Measurements from ENCODE around the gene MEGF6. TPM values are rescaled to one million over a fixed set of nuclear protein-coding genes. Genes with fewer than 3 reads are reported as not detected.
"Not testable (repeated sequence)": the region's sequence is repeated elsewhere in the genome, so short reads cannot be mapped to it uniquely, and the experiment has no call there.

MEGF6 gene
- total RNA-seq, 2 donors from 2014 or later, result 63.1 to 63.8 TPM

- Mint-ChIP-seq H3K27ac (peak overlapping the region; percentile 11), H3K4me1 (peaks cover 8% of the 10 kb centered on the region)
- no peak for DNase-seq
Measured at GRCh38 chr1:3596663-3597598, 14.4 kb downstream of the MEGF6 start.

GRCh38 chr1:3595949-3596348 is 15.4 kb downstream of the MEGF6 start:
- peaks cover 8% of the 10 kb centered on the region for H3K4me1 Mint-ChIP-seq
- DNase-seq, result no peak
- no peak for ATAC-seq
- no peak overlapping the region for H3K27ac Mint-ChIP-seq
- peaks cover 4% of the 10 kb centered on the region for H3K27me3 Mint-ChIP-seq
- no peaks in the 10 kb centered on the region for H3K9me3 ChIP-seq (ENCODE audit: control insufficient read depth, low read length, poor library complexity, severe bottlenecking)
- no peak overlapping the region for H3K4me3 Mint-ChIP-seq
- H3K36me3 Mint-ChIP-seq (ENCODE audit: low read depth), result peaks cover 3% of the 10 kb centered on the region

More at GRCh38 chr1:3596663-3597598, 14.4 kb downstream of the MEGF6 start:
- Mint-ChIP-seq H3K4me3 (peak overlapping the region; percentile 86), H3K27me3 (peaks cover 4% of the 10 kb centered on the region), H3K36me3 (ENCODE audit: low read depth) (peaks cover 3% of the 10 kb centered on the region)
- no peaks in the 10 kb centered on the region for H3K9me3 ChIP-seq (ENCODE audit: control insufficient read depth, low read length, poor library complexity, severe bottlenecking)
- ATAC-seq, result no peak

DNA sequence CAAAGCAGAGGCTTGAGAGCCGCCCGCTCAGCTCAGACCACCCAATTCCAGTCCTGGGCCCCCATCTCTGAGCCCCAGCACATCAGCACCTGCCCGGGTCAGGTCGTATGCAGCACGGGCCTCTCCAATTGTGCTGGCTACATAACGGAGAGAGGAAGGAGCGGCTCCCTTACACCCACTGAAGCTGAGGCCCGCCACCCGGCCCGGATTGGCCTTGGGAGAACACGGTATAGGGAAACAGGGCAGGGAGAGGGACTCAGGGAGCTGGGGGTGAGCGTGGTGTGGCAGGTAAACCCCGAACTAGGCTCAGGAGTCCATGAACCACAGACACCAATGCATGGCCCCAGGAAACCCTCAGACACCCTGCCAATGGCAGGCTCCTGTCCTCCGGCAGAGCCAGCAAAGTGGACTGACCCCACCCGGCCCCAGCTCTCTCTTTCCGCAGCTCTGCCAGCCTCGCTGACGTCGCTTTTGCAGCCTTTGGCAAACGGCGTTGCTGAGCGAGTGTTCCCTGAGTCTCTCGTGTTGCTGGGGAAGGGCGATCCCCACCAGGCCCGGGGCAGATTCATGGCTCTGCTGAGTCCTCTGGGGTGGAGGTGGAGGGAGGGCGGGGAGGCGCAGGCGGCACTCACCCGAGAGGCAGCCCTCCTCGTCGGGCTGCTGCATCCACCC is 16.5 kb downstream of the MEGF6 start:
- H3K27me3 Mint-ChIP-seq, result peaks cover 4% of the 10 kb centered on the region
- H3K4me3 Mint-ChIP-seq, result no peak overlapping the region
- no peak for ATAC-seq

GRCh38 chr1:3593745-3594144 is 17.6 kb downstream of the MEGF6 start:
- H3K4me1 Mint-ChIP-seq, result peaks cover 11% of the 10 kb centered on the region
- ATAC-seq (no peak), DNase-seq (no peak)
- peaks cover 3% of the 10 kb centered on the region for H3K36me3 Mint-ChIP-seq (ENCODE audit: low read depth)
- H3K9me3 ChIP-seq (ENCODE audit: control insufficient read depth, low read length, poor library complexity, severe bottlenecking), result no peaks in the 10 kb centered on the region
- H3K27me3 Mint-ChIP-seq, result no peaks in the 10 kb centered on the region
- H3K4me3 Mint-ChIP-seq, result no peak overlapping the region
- no peak overlapping the region for H3K27ac Mint-ChIP-seq

More for the DNA sequence above, 16.5 kb downstream of the MEGF6 start:
- H3K4me1 Mint-ChIP-seq, result peaks cover 8% of the 10 kb centered on the region
- peaks cover 3% of the 10 kb centered on the region for H3K36me3 Mint-ChIP-seq (ENCODE audit: low read depth)
- no peak overlapping the region for H3K27ac Mint-ChIP-seq
- no peaks in the 10 kb centered on the region for H3K9me3 ChIP-seq (ENCODE audit: control insufficient read depth, low read length, poor library complexity, severe bottlenecking)
- DNase-seq, result no peak

DNA sequence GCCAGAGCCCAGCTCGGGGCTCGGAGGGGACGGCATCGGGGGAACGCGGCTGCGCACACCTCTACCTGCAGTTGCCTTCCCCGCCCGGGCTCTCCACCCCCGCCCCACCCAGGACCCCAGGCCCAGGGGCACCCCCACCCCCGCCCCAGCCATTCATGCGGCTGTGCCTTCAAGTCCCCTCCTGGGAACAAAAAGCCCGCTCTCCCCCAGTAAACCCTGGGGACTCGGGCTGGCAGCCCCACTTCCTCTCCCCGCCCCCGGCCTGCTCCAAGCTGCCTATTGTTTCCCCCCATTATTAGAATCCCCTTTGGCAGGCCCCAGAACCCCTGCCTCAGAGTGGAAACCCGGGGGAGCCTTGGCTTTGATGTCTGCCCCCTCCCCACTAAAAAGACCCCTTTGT is 18.0 kb downstream of the MEGF6 start:
- no peak overlapping the region for H3K27ac Mint-ChIP-seq
- no peak for ATAC-seq
- peaks cover 3% of the 10 kb centered on the region for H3K36me3 Mint-ChIP-seq (ENCODE audit: low read depth)
- no peak overlapping the region for H3K4me3 Mint-ChIP-seq
- no peaks in the 10 kb centered on the region for H3K27me3 Mint-ChIP-seq
- peaks cover 11% of the 10 kb centered on the region for H3K4me1 Mint-ChIP-seq
- no peak for DNase-seq
- H3K9me3 ChIP-seq (ENCODE audit: control insufficient read depth, low read length, poor library complexity, severe bottlenecking), result no peaks in the 10 kb centered on the region

DNA sequence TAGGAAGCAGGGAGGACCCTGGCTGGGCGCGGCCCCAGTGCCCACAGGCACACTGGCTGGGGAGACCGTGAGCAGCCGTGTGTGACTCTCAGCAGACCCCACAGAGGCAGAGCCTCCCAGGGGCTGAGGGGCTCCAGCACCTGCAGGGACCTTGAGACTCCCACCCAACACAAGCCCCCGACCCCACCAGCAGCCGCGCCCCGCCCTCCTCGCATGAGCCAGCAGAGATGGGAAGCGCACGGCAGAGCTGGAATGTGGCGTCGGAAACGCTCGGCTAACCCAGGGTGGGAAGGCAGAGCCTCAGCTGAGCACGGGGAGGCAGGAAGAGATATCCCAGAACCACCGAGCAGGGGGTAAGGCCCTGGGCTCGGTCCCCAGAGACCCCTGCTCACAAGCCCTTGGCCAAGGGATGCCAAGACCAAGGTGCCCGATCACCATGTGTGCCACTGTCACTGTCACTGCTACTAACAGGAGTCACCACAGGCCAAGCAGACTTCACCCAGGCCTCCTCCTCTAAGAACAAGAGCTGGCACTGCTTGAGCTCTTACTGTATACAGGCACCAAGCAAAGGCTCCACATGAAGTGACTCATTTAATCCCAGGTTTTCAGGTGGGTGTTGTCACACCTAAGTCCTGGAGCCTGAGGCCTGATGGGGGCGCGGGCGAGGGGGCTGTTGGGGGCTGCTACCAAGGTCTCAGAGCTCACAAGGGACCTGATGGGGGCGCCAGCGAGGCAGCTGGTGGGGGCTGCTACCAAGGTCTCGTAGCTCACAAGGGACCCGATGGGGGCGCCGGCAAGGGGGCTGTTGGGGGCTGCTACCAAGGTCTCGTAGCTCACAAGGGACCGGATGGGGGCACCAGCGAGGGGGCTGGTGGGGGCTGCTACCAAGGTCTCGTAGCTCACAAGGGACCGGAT is 20.1 kb downstream of the MEGF6 start:
- ATAC-seq (no peak), DNase-seq (no peak)
- no peaks in the 10 kb centered on the region for H3K36me3 Mint-ChIP-seq (ENCODE audit: low read depth)
- no peak overlapping the region for H3K4me3 Mint-ChIP-seq
- no peaks in the 10 kb centered on the region for H3K27me3 Mint-ChIP-seq
- no peak overlapping the region for H3K27ac Mint-ChIP-seq
- H3K9me3 ChIP-seq (ENCODE audit: control insufficient read depth, low read length, poor library complexity, severe bottlenecking), result no peaks in the 10 kb centered on the region
- H3K4me1 Mint-ChIP-seq, result peaks cover 3% of the 10 kb centered on the region

GRCh38 chr1:3590139-3590763 is 21.1 kb downstream of the MEGF6 start:
- H3K4me1 Mint-ChIP-seq, result peaks cover 3% of the 10 kb centered on the region
- H3K27ac Mint-ChIP-seq, result no peak overlapping the region
- DNase-seq, result no peak
- no peak for ATAC-seq
- H3K9me3 ChIP-seq (ENCODE audit: control insufficient read depth, low read length, poor library complexity, severe bottlenecking), result peaks cover 2% of the 10 kb centered on the region
- H3K36me3 Mint-ChIP-seq (ENCODE audit: low read depth), result no peaks in the 10 kb centered on the region
- H3K27me3 Mint-ChIP-seq, result no peaks in the 10 kb centered on the region
- no peak overlapping the region for H3K4me3 Mint-ChIP-seq

DNA sequence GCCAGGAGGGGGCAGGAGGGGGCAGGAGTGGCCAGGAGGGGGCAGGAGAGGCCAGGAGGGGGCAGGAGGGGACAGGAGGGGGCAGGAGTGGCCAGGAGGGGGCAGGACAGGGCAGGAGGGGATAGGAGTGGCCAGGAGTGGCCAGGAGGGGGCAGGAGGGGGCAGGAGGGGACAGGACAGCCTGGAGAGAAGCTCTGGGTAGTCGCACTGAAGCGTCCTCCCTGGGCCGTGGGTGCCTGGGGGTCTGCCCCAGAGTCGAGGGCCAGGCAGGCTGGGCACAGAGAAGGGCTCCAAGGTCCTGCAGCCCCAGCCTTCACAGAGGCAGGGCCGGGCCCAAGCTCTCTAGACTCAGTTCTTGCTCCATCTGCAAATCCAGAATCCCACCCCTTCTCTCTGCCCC is 22.9 kb downstream of the MEGF6 start:
- ATAC-seq, result no peak
- H3K9me3 ChIP-seq (ENCODE audit: control insufficient read depth, low read length, poor library complexity, severe bottlenecking), result peaks cover 6% of the 10 kb centered on the region
- H3K27me3 Mint-ChIP-seq, result no peaks in the 10 kb centered on the region
- H3K36me3 Mint-ChIP-seq (ENCODE audit: low read depth), result no peaks in the 10 kb centered on the region
- H3K27ac Mint-ChIP-seq, result no peak overlapping the region
- H3K4me1 Mint-ChIP-seq, result peaks cover 3% of the 10 kb centered on the region
- no peak for DNase-seq
- H3K4me3 Mint-ChIP-seq, result no peak overlapping the region

DNA sequence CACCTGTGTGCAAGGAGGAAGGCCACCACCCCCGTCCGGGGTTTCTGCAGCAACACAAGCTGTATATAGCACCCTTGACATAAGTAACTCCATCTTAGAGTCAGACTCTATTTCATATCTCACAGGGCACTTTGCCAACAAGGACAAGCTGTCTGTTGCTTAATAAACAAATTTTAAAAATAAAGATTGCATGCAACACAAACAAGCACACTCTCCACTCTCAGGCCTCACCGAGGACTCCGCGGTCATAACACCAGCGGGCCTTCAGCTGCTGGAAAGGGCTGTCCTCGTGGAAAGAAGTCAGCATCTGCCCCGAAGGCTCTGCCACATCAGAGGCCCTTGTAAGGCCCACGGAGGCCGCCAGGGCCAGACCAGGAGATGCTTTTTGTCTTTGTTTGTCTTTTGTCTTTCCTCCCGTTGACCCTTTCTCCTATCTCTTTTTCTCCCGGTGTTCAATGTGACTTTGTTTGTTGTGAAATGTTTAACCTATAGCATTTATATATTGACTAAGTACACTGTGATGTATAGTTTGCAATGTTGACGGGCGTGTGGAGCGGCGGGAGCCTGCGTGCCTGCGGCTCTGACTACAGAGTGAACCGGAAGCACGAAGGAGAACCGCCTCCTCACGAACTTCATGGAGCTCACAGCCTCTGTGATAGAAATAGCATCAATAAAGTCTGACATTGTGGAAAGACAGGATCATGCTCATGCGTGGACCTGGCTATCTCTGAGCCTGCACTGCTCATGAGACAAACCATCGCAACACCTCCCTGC is 24.1 kb downstream of the MEGF6 start:
- DNase-seq (no peak), ATAC-seq (no peak)
- H3K27me3 Mint-ChIP-seq, result no peaks in the 10 kb centered on the region
- H3K36me3 Mint-ChIP-seq (ENCODE audit: low read depth), result no peaks in the 10 kb centered on the region
- H3K9me3 ChIP-seq (ENCODE audit: control insufficient read depth, low read length, poor library complexity, severe bottlenecking), result peaks cover 6% of the 10 kb centered on the region
- H3K4me1 Mint-ChIP-seq, result peaks cover 3% of the 10 kb centered on the region
- H3K27ac Mint-ChIP-seq, result no peak overlapping the region
- no peak overlapping the region for H3K4me3 Mint-ChIP-seq

DNA sequence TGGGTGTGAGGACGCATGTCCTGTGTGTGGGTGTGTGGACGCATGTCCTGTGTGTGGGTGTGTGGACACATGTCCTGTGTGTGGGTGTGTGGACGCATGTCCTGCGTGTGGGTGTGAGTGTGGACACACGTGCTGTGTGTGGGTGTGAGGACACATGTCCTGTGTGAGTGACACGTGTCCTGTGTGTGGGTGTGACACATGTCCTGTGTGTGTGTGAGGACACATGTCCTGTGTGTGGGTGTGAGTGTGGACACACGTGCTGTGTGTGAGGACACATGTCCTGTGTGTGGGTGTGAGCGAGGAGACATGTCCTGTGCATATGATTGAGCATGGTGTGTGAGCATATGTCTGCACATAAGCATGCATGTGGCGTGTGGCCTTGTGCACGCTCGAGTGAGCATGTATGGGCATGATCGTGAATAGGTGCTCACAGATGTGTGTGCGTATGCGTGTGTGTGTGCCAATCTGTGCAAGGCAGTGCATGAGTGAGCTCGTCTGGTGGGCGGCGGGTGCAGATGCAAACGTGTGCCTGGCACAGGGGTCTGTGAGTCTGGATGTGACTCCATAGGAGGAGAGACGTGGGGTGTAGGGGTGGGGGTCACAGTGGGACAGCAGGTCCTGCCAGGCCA is 25.3 kb downstream of the MEGF6 start:
- Mint-ChIP-seq H3K27me3 (no peaks in the 10 kb centered on the region), H3K27ac (no peak overlapping the region), H3K4me3 (no peak overlapping the region), H3K4me1 (peaks cover 3% of the 10 kb centered on the region), H3K36me3 (ENCODE audit: low read depth) (no peaks in the 10 kb centered on the region)
- peaks cover 6% of the 10 kb centered on the region for H3K9me3 ChIP-seq (ENCODE audit: control insufficient read depth, low read length, poor library complexity, severe bottlenecking)
- ATAC-seq (no peak), DNase-seq (no peak)

DNA sequence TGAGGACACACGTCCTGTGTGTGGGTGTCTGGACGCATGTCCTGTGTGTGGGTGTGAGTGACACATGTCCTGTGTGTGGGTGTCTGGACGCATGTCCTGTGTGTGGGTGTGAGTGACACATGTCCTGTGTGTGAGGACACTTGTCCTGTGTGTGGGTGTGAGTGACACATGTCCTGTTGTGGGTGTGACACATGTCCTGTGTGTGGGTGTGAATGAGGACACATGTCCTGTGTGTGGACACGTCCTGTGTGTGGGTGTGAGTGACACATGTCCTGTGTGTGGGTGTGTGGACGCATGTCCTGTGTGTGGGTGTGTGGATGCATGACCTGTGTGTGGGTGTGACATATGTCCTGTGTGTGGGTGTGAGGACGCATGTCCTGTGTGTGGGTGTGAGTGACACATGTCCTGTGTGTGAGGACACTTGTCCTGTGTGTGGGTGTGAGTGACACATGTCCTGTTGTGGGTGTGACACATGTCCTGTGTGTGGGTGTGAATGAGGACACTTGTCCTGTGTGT is 25.9 kb downstream of the MEGF6 start:
- H3K4me3 Mint-ChIP-seq; H3K27ac Mint-ChIP-seq; H3K27me3 Mint-ChIP-seq; H3K36me3 Mint-ChIP-seq (ENCODE audit: low read depth); H3K9me3 ChIP-seq (ENCODE audit: control insufficient read depth, low read length, poor library complexity, severe bottlenecking); ATAC-seq; H3K4me1 Mint-ChIP-seq; DNase-seq: not testable (repeated sequence)
